ENCODE results near the gene PCDHGA7. TPM values are rescaled to one million over a fixed set of nuclear protein-coding genes. Genes with fewer than 3 reads are reported as not detected.

The PCDHGA7 gene
- total and polyA plus RNA-seq, 3 experiments from 2014 or later = 0.09 TPM; not detected in 2

GRCh38 chr5:141419074-141419880, 36.7 kb downstream of the PCDHGA7 start:
- Histone ChIP-seq H3K4me1 (ENCODE audit: insufficient read depth, low read length) (no peaks in the 10 kb centered on the region), H3K27me3 (ENCODE audit: insufficient read depth, low read length, poor library complexity, severe bottlenecking) (peaks cover 57% of the 10 kb centered on the region), H3K36me3 (ENCODE audit: insufficient read depth, low read length) (no peaks in the 10 kb centered on the region), H3K9me3 (ENCODE audit: low read length) (peaks cover 13% of the 10 kb centered on the region), H3K27ac (ENCODE audit: low read depth, low read length) (no peak overlapping the region), H3K4me3 (ENCODE audit: low read length) (no peak overlapping the region)
- DNase-seq = no peak
- ChIA-PET CTCF (no interaction called here), POLR2A (no interaction called here)
- Mint-ChIP-seq H3K4me1 (peaks cover 10 to 27% (median 17%) of the 10 kb centered on the region in 3 donors), H3K27me3 (peaks cover 67 to 78% of the 10 kb centered on the region in 2 donors), H3K27ac (no peak overlapping the region), H3K4me3 (peak overlapping the region in 4 of 7 donors; percentile 5 to 68 (median 26)), H3K9me3 (peaks cover 20 to 72% (median 59%) of the 10 kb centered on the region in 5 donors), H3K36me3 (peaks cover 0 to 20% (median 4%) of the 10 kb centered on the region in 3 donors)

DNA sequence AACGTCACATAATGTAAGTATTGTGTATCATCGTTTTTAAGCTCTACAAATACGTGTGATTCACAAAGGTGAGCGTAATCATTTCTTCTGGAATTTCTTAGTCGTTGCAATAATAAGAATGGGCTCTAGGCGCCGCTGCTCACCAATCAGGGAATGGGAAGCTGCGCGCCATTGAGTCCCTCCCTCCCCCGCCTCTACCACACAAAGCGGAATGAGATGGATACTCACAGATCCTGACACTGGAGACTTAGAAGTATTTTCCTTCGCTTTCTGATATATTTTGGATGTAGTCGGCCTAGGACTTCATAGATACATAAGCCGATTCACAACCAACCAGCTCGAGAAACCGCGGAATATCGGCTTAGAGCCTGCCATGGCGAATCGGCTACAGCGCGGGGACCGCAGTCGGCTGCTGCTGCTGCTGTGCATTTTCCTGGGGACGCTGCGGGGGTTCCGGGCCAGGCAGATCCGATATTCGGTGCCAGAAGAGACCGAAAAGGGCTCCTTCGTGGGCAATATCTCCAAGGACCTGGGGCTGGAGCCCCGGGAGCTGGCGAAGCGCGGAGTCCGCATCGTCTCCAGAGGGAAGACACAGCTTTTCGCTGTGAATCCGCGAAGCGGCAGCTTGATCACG, 38.4 kb downstream of the PCDHGA7 start, which contains the start of gene PCDHGA11:
TSS of gene PCDHGA11 (plus strand) at position 197 of the 634 bp plus-strand sequence. CDS start at position 374, 177 bp downstream.
- DNase-seq = peak in 2 of 5 donors; percentile 12 to 26
- H3K36me3 Mint-ChIP-seq = peaks cover 0 to 13% (median 3%) of the 10 kb centered on the region in 3 donors
- H3K27ac Mint-ChIP-seq = peak within 1 kb of the TSS in 4 of 8 donors; percentile 23 to 64 (median 35)
- ChIA-PET CTCF (interaction anchor here (1.2 kb wide), 1 partner anchor 101 kb away, joined by 3 read pairs; the partner anchor contains the start of gene TAF7), POLR2A (no interaction called here)
- Histone ChIP-seq H3K36me3 (ENCODE audit: insufficient read depth, low read length) (no peaks in the 10 kb centered on the region), H3K27ac (ENCODE audit: low read depth, low read length) (no peak within 1 kb of the TSS), H3K4me3 (ENCODE audit: low read length) (peak within 1 kb of the TSS; percentile 6), H3K9me3 (ENCODE audit: low read length) (peaks cover 13% of the 10 kb centered on the region), H3K27me3 (ENCODE audit: insufficient read depth, low read length, poor library complexity, severe bottlenecking) (peaks cover 47% of the 10 kb centered on the region), H3K4me1 (ENCODE audit: insufficient read depth, low read length) (no peaks in the 10 kb centered on the region)
- H3K4me1 Mint-ChIP-seq = peaks cover 7 to 17% (median 11%) of the 10 kb centered on the region in 3 donors
- H3K4me3 Mint-ChIP-seq = peak within 1 kb of the TSS; percentile 68 to 81 (median 73)
- peaks cover 20 to 64% (median 56%) of the 10 kb centered on the region in 5 donors for H3K9me3 Mint-ChIP-seq
- peaks cover 72 to 79% of the 10 kb centered on the region in 2 donors for H3K27me3 Mint-ChIP-seq

DNA sequence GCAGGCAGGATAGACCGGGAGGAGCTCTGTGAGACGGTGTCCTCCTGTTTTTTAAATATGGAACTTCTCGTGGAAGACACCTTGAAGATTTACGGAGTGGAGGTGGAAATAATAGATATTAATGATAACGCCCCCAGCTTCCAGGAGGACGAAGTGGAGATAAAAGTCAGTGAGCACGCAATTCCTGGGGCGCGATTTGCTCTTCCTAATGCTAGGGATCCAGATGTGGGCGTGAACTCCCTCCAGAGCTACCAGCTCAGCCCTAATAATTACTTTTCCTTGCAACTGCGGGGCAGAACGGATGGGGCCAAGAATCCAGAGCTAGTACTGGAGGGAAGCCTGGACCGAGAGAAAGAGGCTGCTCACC, 38.9 kb downstream of the PCDHGA7 start:
- H3K9me3 ChIP-seq (ENCODE audit: low read length) = peaks cover 13% of the 10 kb centered on the region
- Mint-ChIP-seq H3K4me3 (peak overlapping the region; percentile 68 to 81 (median 73)), H3K4me1 (peaks cover 7 to 17% (median 11%) of the 10 kb centered on the region in 3 donors), H3K9me3 (peaks cover 20 to 63% (median 51%) of the 10 kb centered on the region in 5 donors), H3K27me3 (peaks cover 72 to 79% of the 10 kb centered on the region in 2 donors), H3K36me3 (peaks cover 0 to 13% (median 3%) of the 10 kb centered on the region in 3 donors), H3K27ac (peak overlapping the region in 2 of 8 donors; percentile 23 to 64)
- H3K36me3 ChIP-seq (ENCODE audit: insufficient read depth, low read length) = no peaks in the 10 kb centered on the region
- DNase-seq = no peak
- H3K4me1 ChIP-seq (ENCODE audit: insufficient read depth, low read length) = no peaks in the 10 kb centered on the region
- H3K4me3 ChIP-seq (ENCODE audit: low read length) = no peak overlapping the region
- H3K27ac ChIP-seq (ENCODE audit: low read depth, low read length) = no peak overlapping the region
- H3K27me3 ChIP-seq (ENCODE audit: insufficient read depth, low read length, poor library complexity, severe bottlenecking) = peaks cover 42% of the 10 kb centered on the region
- POLR2A ChIA-PET = no interaction called here
- CTCF ChIA-PET = interaction anchor here (1.2 kb wide), 1 partner anchor 101 kb away, joined by 3 read pairs; the partner anchor contains the start of gene TAF7

DNA sequence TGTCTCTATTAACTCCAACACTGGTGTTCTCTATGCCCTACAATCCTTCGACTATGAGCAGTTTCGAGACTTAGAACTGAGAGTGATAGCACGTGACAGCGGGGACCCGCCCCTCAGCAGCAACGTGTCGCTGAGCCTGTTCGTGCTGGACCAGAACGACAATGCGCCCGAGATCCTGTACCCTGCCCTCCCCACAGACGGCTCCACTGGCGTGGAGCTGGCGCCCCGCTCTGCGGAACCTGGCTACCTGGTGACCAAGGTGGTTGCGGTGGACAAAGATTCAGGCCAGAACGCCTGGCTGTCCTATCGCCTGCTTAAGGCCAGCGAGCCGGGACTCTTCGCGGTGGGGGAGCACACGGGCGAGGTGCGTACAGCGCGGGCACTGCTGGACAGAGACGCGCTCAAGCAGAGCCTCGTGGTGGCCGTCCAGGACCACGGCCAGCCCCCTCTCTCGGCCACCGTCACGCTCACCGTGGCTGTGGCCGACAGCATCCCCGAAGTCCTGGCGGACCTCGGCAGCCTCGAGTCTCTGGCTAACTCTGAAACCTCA, 40.3 kb downstream of the PCDHGA7 start:
- Histone ChIP-seq H3K4me1 (ENCODE audit: insufficient read depth, low read length) (no peaks in the 10 kb centered on the region), H3K27me3 (ENCODE audit: insufficient read depth, low read length, poor library complexity, severe bottlenecking) (peaks cover 35% of the 10 kb centered on the region), H3K36me3 (ENCODE audit: insufficient read depth, low read length) (no peaks in the 10 kb centered on the region), H3K27ac (ENCODE audit: low read depth, low read length) (no peak overlapping the region), H3K4me3 (ENCODE audit: low read length) (no peak overlapping the region), H3K9me3 (ENCODE audit: low read length) (peaks cover 13% of the 10 kb centered on the region)
- H3K36me3 Mint-ChIP-seq = peaks cover 0 to 13% (median 3%) of the 10 kb centered on the region in 3 donors
- peak overlapping the region in 2 of 7 donors; percentile 18 to 39 for H3K4me3 Mint-ChIP-seq
- CTCF ChIA-PET = no interaction called here
- DNase-seq = no peak
- H3K27me3 Mint-ChIP-seq = peaks cover 77% of the 10 kb centered on the region in 2 donors
- H3K27ac Mint-ChIP-seq = no peak overlapping the region
- peaks cover 20 to 62% (median 53%) of the 10 kb centered on the region in 5 donors for H3K9me3 Mint-ChIP-seq
- POLR2A ChIA-PET = no interaction called here
- H3K4me1 Mint-ChIP-seq = peaks cover 6 to 16% (median 10%) of the 10 kb centered on the region in 3 donors

DNA sequence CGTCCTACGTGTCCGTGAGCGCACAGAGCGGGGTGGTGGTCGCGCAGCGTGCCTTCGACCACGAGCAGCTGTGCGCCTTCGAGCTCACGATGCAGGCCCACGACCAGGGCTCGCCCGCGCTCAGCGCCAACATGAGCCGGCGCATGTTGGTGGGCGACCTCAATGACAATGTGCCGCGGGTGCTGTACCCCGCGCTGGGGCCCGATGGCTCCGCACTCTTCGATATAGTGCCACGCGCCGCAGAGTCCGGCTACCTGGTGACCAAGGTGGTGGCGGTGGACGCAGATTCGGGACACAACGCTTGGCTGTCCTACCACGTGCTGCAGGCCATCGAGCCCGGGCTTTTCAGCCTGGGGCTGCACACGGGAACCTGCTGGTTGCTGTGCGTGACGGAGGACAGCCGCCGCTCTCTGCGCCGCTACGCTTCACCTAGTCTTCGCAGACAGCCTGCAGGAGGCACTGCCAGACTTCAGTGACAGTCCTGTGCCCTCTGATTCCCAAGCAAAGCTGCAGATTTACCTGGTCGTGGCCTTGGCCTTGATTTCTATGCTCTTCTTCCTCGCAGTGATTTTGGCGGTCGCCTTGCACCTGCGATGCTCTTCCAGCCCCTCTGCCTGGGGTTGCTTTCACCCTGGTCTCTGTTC, 45.4 kb downstream of the PCDHGA7 start:
- no peak overlapping the region for H3K27ac ChIP-seq (ENCODE audit: low read depth, low read length)
- Mint-ChIP-seq H3K36me3 (peaks cover 0 to 5% (median 0%) of the 10 kb centered on the region in 3 donors), H3K4me3 (no peak overlapping the region), H3K4me1 (peaks cover 8 to 11% (median 10%) of the 10 kb centered on the region in 3 donors), H3K9me3 (peaks cover 17 to 54% (median 52%) of the 10 kb centered on the region in 5 donors), H3K27me3 (peaks cover 70 to 72% of the 10 kb centered on the region in 2 donors), H3K27ac (no peak overlapping the region)
- ChIA-PET POLR2A (no interaction called here), CTCF (no interaction called here)
- no peak for DNase-seq
- H3K4me1 ChIP-seq (ENCODE audit: insufficient read depth, low read length) = no peaks in the 10 kb centered on the region
- H3K4me3 ChIP-seq (ENCODE audit: low read length) = no peak overlapping the region
- H3K27me3 ChIP-seq (ENCODE audit: insufficient read depth, low read length, poor library complexity, severe bottlenecking) = peaks cover 8% of the 10 kb centered on the region
- H3K9me3 ChIP-seq (ENCODE audit: low read length) = peaks cover 9% of the 10 kb centered on the region
- H3K36me3 ChIP-seq (ENCODE audit: insufficient read depth, low read length) = no peaks in the 10 kb centered on the region

GRCh38 chr5:141430332-141431113, 48.0 kb downstream of the PCDHGA7 start, which contains the start of gene PCDHGA12:
PCDHGA12 (plus strand) TSS chr5:141430507; CDS start chr5:141430760, 253 bp downstream.
- DNase-seq = no peak
- H3K36me3 Mint-ChIP-seq = peaks cover 0 to 5% (median 0%) of the 10 kb centered on the region in 3 donors
- peaks cover 8% of the 10 kb centered on the region for H3K27me3 ChIP-seq (ENCODE audit: insufficient read depth, low read length, poor library complexity, severe bottlenecking)
- no peak within 1 kb of the TSS for H3K4me3 ChIP-seq (ENCODE audit: low read length)
- peaks cover 9% of the 10 kb centered on the region for H3K9me3 ChIP-seq (ENCODE audit: low read length)
- H3K4me1 Mint-ChIP-seq = peaks cover 8 to 11% (median 10%) of the 10 kb centered on the region in 3 donors
- peak within 1 kb of the TSS in 1 of 8 donors; percentile 75 for H3K27ac Mint-ChIP-seq
- H3K27ac ChIP-seq (ENCODE audit: low read depth, low read length) = no peak within 1 kb of the TSS
- CTCF ChIA-PET = interaction anchor here (0.6 to 1.6 kb wide), 4 partner anchors 20 to 134 kb away, joined by 3 to 4 read pairs (median 4); partner anchors contain the start of gene PCDHGA5
- peaks cover 68 to 72% of the 10 kb centered on the region in 2 donors for H3K27me3 Mint-ChIP-seq
- peaks cover 17 to 59% (median 52%) of the 10 kb centered on the region in 5 donors for H3K9me3 Mint-ChIP-seq
- H3K36me3 ChIP-seq (ENCODE audit: insufficient read depth, low read length) = no peaks in the 10 kb centered on the region
- H3K4me3 Mint-ChIP-seq = peak within 1 kb of the TSS in 6 of 7 donors; percentile 23 to 72 (median 56)
- no peaks in the 10 kb centered on the region for H3K4me1 ChIP-seq (ENCODE audit: insufficient read depth, low read length)
- POLR2A ChIA-PET = no interaction called here

GRCh38 chr5:141431286-141431685, 48.7 kb downstream of the PCDHGA7 start:
- Mint-ChIP-seq H3K4me3 (peak overlapping the region in 4 of 7 donors; percentile 5 to 58 (median 26)), H3K27me3 (peaks cover 63 to 68% of the 10 kb centered on the region in 2 donors), H3K4me1 (peaks cover 8 to 11% (median 10%) of the 10 kb centered on the region in 3 donors), H3K9me3 (peaks cover 17 to 54% (median 52%) of the 10 kb centered on the region in 5 donors), H3K36me3 (peaks cover 0 to 5% (median 0%) of the 10 kb centered on the region in 3 donors), H3K27ac (no peak overlapping the region)
- Histone ChIP-seq H3K36me3 (ENCODE audit: insufficient read depth, low read length) (no peaks in the 10 kb centered on the region), H3K9me3 (ENCODE audit: low read length) (peaks cover 9% of the 10 kb centered on the region), H3K27ac (ENCODE audit: low read depth, low read length) (no peak overlapping the region), H3K4me3 (ENCODE audit: low read length) (no peak overlapping the region), H3K27me3 (ENCODE audit: insufficient read depth, low read length, poor library complexity, severe bottlenecking) (peaks cover 8% of the 10 kb centered on the region), H3K4me1 (ENCODE audit: insufficient read depth, low read length) (no peaks in the 10 kb centered on the region)
- CTCF ChIA-PET = no interaction called here
- POLR2A ChIA-PET = no interaction called here
- DNase-seq = no peak

All from CD8-positive, alpha-beta memory T cell (primary cell).